ENCODE results near the gene MOB1B.

Gene MOB1B

DNA sequence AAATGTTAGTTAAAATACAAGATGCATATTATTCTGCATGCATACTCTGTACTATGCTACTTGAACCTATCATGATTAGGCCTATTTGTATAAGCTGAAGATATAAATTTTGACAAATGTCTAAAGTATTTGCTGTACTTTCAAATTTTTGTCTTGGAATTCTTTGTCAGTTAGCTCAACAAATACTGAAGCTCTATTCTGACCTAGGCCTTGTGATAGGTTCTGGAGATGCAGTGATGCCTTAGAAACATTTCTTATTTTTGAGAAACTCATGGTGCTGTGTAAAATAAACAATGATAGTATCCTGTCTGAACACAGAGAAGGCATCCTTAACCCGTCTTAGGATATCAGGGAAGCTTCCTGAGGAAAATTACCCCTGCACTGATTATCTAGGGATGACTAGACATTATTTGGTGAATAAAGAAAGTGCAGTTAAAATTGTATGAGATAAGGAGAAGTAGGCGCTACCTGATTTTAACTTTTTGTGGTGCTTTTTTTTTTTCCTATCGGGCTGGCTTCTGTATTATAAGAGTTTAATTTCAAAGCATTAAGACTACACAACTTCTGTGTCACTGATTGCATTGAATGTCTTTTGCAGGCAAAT, 43.4 kb downstream of the MOB1B start:
- Histone ChIP-seq H3K4me3 (no peak overlapping the region), H3K27ac (peak overlapping the region in 3 of 21 experiments; percentile 52 to 64 (median 55))

DNA sequence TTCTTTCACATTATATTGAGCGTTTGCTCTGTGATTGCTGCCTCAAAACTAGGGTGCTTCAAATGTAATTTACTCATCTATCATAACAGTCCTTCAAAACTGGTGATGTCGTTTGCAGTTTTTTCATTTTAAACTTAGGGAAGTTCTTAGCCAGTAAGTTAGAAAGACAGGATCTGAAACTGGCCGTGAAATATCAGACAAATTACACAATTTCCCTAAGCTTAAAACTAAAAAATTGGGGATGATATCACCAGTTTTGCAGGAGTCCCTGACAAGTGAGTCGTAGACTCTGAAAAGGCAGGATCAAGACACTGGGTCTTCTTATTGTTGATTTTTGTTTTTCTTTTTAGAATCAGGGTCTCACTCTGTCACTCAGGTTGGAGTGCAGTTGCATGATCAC, 44.8 kb downstream of the MOB1B start:
- Histone ChIP-seq H3K4me3 (no peak overlapping the region), H3K27ac (peak overlapping the region in 6 of 21 experiments; percentile 16 to 64 (median 42))

DNA sequence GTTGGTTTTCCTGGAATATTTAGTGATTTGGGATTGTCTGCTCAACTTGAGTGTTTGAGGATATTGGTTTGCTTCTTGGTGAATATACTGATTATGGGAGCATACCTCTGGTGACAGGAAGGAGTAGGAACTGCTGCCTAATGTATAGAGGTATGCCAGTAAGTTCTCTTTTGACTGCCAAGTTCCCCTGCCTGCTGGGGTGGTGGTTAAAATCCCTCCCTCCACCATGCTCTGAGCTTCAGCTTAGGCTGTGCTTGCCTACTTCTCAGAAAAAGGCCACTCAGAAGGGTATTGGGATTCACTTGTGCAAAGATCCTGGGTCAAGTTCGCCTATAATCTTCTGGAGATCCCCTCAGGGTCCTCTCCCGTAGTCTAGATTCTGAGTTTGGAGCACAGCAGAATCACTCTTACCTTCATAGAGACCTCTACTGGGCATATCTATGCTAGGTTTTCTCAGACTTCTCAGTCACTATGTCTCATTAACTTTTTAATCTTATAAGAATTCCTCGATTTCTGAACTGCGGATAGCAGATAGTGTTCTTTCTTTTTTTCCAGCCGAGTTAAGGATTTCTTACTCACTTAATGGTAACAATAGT, 46.6 kb downstream of the MOB1B start:
- H3K4me3 ChIP-seq: no peak overlapping the region
- peak overlapping the region in 2 of 21 experiments; percentile 22 to 62 for H3K27ac ChIP-seq

DNA sequence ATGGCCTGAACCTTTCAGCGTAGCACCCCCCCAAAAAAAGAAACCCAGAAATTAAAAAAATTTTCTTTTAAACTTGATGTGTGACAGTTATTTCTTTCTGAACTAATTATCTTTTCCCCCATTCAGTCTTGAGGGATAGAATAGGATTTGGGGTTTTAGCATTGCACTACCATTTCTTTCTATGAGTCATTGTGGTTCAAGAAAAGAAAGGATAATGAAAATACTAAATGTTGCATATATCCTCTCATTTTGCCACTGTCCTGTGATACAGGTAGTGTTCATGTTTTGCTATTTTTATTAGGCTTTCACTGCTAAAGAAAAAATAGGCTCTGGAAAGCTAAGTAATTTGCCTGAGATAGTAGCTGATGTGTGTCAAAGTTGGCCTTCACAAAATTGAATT, 51.9 kb downstream of the MOB1B start:
- Histone ChIP-seq H3K4me3 (no peak overlapping the region), H3K27ac (peak overlapping the region in 3 of 21 experiments; percentile 7 to 50 (median 20))

DNA sequence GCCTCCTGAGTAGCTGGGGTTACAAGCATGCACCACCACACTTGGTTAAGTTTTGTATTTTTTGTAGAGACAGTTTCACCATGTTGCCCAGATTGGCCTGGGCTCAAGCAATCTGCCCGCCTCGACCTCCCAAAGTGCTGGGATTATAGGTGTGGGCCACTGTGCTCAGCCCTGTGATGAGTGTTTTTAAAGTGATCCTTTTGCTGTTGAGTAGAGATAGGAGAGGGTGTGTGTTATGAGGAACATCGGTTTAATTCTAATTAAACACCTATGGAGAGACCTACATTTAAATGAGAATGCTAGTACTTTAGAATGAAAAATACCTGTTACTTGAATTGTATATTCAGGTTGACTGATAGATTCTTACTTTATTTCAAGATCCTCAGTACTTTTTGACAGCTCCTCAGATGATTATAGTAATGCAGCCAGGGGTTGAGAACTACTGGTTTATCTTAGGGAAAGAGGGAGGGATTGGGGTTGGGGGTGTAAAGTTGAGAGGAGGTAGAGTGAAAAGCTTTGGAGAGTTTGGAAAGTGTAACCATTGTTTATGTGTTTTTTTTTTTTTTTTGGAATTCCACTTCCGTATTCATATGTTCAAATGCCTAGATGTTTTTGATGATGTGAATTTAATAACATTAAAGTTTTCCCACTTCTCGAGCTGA, 54.5 kb downstream of the MOB1B start:
- Histone ChIP-seq H3K4me3 (no peak overlapping the region), H3K27ac (no peak overlapping the region)

DNA sequence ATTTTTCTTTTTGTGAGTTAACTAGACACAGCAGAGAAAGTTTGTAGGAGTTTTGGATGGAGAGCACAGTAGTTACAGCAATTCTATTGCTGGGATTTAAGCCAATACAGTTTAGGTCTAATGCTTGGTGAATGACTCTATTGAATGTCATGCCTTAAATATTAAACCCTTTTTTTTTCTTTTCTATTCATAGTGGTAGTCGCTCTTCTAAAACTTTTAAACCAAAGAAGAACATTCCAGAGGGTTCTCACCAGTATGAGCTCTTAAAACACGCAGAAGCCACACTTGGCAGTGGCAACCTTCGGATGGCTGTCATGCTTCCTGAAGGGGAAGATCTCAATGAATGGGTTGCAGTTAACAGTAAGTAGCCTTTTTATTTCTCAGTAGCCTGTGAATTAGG, 56.5 kb downstream of the MOB1B start:
- H3K27ac ChIP-seq: peak overlapping the region in 1 of 21 experiments; percentile 64
- no peak overlapping the region for H3K4me3 ChIP-seq

DNA sequence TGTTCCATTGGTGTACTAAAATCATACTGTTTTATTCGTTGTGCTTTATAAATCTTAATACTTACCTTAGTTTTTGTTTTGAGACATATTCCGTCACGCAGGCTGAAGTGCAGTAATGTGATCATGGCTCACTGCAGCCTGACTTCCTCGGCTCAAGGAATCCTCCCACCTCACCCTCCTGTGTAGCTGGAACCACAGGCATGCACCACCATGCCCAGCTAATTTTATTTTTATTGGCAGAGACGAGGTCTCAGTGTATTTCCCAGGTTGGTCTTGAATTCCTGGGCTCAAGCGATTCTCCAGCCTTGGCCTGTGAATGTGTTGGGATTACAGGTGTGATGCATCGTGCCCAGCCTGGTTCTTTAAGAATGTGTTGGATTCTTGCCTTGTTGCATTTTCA, 66.9 kb downstream of the MOB1B start:
- H3K27ac ChIP-seq: no peak overlapping the region
- no peak overlapping the region for H3K4me3 ChIP-seq

DNA sequence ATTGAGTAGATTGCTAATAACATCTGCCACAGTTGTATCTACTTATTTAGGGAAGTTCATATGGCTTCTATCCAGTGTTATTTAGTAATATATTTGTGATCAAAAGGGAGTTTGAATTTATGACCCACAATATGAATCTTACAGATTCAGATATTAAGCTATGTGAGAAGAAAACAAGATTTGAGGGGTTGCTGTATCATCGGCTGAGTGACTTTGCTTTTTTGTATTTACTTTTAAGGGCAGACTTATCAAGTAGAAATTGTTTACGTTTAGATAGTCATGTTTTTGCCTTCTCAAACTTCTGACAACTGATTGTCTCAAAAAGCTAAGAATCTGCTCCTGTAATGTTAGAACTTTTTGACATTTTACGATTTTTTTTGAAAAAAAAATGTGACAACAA, 74.1 kb downstream of the MOB1B start:
- no peak overlapping the region for H3K4me3 ChIP-seq
- no peak overlapping the region for H3K27ac ChIP-seq

DNA sequence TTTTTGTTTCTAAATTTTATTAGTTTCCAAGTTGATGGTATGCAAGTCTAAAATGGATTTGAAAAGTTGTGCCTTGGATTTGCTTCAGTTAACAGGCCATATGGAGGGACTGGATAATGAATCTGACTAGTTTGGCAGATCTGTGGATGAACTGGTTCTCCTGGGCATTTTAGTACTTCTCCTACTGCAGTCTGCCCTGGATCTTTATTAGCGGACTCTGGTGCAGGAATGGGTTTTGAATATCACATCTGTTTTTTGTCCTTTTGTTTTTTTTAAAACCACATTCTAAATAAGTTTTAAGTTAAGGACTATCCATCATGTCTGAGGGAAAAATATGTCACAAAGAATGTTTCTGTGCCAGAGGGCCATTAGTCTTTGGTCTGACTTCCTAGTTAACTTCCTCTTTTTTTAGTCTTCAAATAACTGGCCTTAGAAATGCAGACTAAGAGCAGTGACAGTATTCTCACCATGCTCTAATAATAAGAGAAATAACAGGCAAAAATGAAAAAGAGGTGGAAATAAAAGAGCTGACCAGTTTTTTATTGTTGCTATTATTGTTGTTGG, 77.4 kb downstream of the MOB1B start:
- Histone ChIP-seq H3K4me3 (no peak overlapping the region), H3K27ac (no peak overlapping the region)

DNA sequence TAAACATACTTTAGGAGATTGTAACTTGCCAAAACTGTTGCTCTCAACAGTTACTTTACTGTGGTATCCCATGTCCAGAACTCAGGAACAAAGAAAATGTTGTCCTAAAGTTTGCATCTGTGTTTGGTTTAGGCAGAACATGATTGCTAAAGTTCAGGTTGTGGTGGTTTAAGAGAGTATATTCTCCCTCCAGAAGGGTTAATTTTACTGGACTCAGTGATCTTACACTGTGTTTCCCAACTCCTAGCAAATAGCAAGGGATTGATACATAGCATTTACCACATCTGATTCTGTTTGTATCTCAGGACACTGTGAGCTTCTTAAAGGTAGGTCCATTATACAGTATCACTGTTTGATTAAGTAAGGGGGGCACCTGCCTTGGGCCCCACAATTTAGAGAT, 78.0 kb downstream of the MOB1B start:
- Histone ChIP-seq H3K27ac (no peak overlapping the region), H3K4me3 (no peak overlapping the region)

DNA sequence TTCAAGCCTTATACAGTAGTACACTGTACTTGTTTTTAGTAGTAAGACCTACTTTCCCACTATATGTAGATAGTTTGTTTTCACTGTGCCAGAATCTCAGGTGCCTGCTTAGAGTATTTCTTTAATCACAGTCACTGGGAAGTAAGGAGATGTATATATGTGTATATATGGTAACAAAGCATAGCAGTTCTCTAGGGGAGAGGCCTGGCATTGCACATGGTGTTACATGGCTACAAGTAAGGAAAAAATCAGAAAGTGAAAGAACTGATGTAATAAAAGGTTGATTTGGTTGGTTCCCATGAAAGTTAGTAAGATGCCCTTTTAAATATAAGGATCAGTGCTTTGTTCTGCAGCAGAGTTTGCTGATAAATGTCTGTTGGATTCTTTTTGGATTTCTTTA, 81.9 kb downstream of the MOB1B start:
- Histone ChIP-seq H3K27ac (no peak overlapping the region), H3K4me3 (no peak overlapping the region)

DNA sequence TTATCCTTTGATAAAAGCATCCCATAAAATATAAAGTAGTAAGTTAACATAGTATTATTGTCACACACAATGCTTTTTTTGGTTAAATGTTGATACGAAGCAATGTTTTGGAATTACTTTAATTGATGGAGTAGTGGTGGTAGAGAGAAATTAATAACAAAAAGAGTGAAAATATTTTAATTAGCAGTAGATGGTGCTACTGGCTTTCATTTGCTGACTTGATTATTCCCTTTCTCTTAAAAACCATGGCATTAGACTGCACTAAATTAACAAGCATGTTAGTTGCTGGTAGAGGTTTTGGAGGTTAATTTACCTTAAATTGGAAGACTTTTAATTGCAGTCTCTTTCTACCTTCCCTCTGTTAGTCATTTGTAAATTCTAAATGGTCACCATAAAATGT, 82.4 kb downstream of the MOB1B start:
- Histone ChIP-seq H3K27ac (no peak overlapping the region), H3K4me3 (no peak overlapping the region)

DNA sequence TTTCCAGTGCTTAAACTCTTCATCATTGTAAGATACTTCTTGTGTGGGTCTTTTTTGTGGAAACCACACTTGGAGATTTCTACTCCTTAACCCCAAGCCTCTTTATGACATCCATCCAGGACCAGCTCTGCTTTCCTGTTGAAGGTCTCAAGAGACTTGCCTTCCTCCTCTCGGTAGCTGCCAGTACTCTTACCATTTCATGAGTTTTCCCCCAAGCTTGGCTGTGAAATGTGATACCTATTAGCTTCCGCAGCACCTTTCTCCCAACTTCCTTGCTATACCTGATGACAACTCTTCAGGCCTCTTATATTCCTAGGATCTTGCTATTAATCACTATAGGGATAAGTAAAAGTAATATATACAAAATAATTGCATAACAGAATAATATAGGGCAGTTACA, 89.4 kb downstream of the MOB1B start:
- no peak overlapping the region for H3K4me3 ChIP-seq

DNA sequence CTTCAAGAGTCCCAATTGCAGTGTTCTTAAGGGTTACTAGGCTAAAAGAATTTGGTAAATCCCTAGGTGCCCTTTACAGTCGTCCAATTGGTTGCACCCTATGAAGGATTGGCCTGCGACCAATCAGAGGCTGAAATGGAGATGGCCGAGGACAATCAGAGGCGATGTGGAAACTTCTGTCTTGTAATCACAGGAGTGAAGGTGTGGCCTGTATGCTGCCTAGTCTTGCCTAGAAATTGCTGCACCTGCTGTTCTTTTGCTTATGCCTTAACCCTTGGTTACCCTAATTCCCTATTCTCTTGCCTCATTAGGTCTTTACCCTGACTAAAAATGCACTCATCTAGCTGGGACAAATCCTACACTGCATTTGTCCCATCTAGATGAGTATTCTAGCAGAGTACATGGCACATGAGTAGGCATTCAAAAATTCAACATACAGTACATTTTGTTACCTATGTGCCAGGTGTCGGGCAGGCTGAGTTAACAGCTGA, 90.3 kb downstream of the MOB1B start:
- Histone ChIP-seq H3K27ac (peak overlapping the region in 19 of 21 experiments; percentile 80 to 94 (median 89)), H3K4me3 (peak overlapping the region; percentile 63 to 95 (median 77))

More for the DNA sequence above, 89.4 kb downstream of the MOB1B start:
- H3K27ac ChIP-seq: no peak overlapping the region

DNA sequence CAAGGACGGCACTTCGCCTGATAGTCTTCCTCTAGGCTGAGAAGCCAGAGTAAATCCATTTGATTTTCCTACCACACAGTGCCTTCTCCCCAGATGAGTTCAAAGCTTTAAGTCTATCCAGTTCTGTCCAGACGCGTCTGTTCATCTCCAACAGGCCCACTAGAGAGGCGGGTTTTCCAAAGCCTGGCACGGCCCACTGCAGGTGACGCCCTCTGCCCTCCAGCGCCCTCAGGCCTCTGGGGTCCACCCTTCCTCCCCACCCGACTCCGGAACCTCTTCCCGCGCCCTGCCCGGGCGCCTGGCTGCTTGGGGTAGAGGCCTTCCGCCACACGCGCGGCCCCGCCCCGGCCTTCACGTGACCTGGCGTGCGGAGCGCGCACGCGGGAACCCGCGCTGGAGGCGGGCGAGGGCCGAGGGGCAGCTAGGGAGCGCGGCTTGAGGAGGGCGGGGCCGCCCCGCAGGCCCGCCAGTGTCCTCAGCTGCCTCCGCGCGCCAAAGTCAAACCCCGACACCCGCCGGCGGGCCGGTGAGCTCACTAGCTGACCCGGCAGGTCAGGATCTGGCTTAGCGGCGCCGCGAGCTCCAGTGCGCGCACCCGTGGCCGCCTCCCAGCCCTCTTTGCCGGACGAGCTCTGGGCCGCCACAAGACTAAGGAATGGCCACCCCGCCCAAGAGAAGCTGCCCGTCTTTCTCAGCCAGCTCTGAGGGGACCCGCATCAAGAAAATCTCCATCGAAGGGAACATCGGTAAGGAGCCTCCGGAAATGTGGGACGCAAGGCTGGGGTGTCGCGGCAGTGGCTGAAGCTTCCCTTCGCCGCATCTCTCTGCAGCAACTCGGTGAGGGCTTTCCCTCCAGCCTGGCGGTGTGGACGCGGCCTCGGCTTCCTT, 91.3 kb downstream of the MOB1B start, which contains the start of gene DCK:
TSS of gene DCK (plus strand) at position 469 of the 888 bp plus-strand sequence. CDS start at position 656, 187 bp downstream.
- Histone ChIP-seq H3K27ac (peak within 1 kb of the TSS; percentile 59 to 94 (median 89)), H3K4me3 (peak within 1 kb of the TSS; percentile 63 to 95 (median 77))

DNA sequence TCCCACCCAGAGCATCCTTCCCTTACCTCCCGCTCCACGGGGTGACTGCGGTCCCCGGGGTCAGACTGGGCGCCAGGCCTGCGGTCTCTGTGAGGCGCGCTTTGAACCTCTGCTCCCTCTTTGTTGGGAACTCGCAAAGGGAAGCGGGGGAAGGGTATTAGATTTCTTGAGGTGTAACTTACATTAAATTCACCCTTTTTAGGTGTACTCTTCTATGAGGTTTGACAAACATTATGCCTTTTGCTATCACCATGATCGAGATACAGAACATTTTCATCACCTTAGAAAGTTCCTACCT, 91.8 kb downstream of the MOB1B start:
- H3K4me3 ChIP-seq: peak overlapping the region; percentile 63 to 95 (median 77)
- peak overlapping the region; percentile 59 to 94 (median 89) for H3K27ac ChIP-seq

DNA sequence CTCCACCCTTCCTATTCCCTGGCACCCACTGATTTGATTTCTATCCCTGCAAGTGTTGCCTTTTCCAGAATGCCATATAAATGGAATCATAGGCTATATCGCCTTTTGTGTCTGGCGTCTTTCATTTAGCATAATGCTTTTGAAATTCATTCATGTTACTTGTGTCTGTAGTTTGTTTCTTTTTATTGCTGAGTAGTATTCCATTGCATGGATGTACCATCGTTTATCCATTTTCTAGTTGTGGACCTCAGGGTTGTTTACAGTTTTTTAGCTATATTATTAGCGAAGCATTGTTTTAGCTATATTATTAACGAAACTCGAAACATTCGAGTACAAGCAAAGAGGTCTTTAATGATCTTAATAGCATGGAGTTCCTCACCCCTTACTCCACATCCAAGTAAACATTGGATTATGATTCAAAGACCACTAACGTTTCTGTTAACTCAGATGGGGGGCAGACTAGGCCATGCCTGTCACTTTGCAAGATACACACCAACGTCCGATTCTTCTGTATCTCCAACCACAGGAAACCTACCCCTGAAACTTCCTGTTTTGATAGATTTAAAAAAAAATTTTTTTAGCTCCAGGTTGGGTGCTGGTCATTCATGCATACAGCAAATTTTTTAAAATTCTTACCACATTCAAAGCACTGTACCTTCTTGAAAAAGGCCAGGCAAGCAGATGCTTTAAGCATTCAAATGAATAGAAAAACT, 92.4 kb downstream of the MOB1B start:
- Histone ChIP-seq H3K4me3 (peak overlapping the region; percentile 63 to 95 (median 77)), H3K27ac (peak overlapping the region in 16 of 21 experiments; percentile 80 to 94 (median 89))

DNA sequence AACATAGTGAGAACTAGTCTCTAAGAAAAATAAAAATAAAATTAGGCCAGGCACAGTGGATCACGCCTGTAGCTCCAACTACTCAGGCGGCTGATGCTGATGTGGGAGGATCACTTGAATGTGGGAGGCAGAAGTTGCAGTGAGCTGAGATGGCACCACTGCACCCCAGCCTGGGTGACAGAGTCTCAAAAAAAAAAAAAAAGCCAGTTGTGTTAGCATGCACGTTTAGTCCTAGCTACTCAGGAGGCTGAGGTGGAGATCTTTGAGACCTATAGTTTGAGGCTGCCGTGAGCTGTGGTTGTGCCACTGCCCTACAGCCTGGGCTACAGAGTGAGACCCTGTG, 93.8 kb downstream of the MOB1B start:
- Histone ChIP-seq H3K27ac (peak overlapping the region in 10 of 21 experiments; percentile 4 to 94 (median 76)), H3K4me3 (peak overlapping the region in 1 of 7 experiments; percentile 17)

DNA sequence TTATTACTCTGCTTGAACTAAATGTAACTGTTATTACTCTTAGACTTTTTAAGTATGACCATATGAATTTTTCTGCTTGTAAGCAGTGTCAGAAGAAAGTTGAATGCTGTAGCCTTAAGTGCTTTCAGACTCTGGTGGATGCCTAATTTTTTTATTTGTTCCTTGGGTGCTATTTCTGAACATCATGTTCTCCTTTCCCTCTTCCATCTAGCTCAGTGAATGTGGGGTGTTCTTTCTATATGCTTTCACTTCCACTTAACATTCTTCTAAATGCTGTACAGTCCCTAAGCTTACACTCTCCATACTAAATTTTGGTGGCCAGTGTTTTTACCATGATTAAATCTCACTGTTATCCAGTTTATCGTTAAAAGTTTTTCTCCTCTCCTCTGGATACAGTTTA, 94.9 kb downstream of the MOB1B start:
- peak overlapping the region in 7 of 21 experiments; percentile 29 to 94 (median 67) for H3K27ac ChIP-seq
- H3K4me3 ChIP-seq: no peak overlapping the region

Data from skin epidermis (tissue), 12 donors.